ENCODE data around the gene CMSS1.

The CMSS1 gene

GRCh38 chr3:99907959-99908544, 90.4 kb downstream of the CMSS1 start:
- TF ChIP-seq CTCF (IDR thresholded peaks at IDR 0.05): no peak
- H3K27ac ChIP-seq: no peak overlapping the region

GRCh38 chr3:99909714-99910495, 92.2 kb downstream of the CMSS1 start:
- no peak for DNase-seq (ENCODE audit: low spot score)
- no peak for TF ChIP-seq CTCF (IDR thresholded peaks at IDR 0.05)
- Histone ChIP-seq H3K4me3 (no peak overlapping the region), H3K27ac (no peak overlapping the region)

More at GRCh38 chr3:99907959-99908544, 90.4 kb downstream of the CMSS1 start:
- no peak for DNase-seq (ENCODE audit: low spot score)
- H3K4me3 ChIP-seq: no peak overlapping the region

- no peak for DNase-seq (ENCODE audit: low spot score)
- H3K27ac ChIP-seq: no peak overlapping the region
- no peak overlapping the region for H3K4me3 ChIP-seq
- TF ChIP-seq CTCF (IDR thresholded peaks at IDR 0.05): no peak
Measured at GRCh38 chr3:99910752-99911290, 93.2 kb downstream of the CMSS1 start.

GRCh38 chr3:99911433-99911832, 93.8 kb downstream of the CMSS1 start:
- TF ChIP-seq CTCF (IDR thresholded peaks at IDR 0.05): no peak
- no peak overlapping the region for H3K4me3 ChIP-seq
- H3K27ac ChIP-seq: no peak overlapping the region
- DNase-seq (ENCODE audit: low spot score): no peak

- Histone ChIP-seq H3K4me3 (no peak overlapping the region), H3K27ac (no peak overlapping the region)
- DNase-seq (ENCODE audit: low spot score): no peak
- TF ChIP-seq CTCF (IDR thresholded peaks at IDR 0.05): no peak
Measured at GRCh38 chr3:99915906-99916432, 98.3 kb downstream of the CMSS1 start.

- no peak for TF ChIP-seq CTCF (IDR thresholded peaks at IDR 0.05)
- no peak overlapping the region for H3K4me3 ChIP-seq
- no peak overlapping the region for H3K27ac ChIP-seq
- DNase-seq (ENCODE audit: low spot score): no peak
Measured at GRCh38 chr3:99918715-99919114, 101.1 kb downstream of the CMSS1 start.
